Umbilical cord (tissue), 2 donors: Measurements from ENCODE around the gene DNAJC6. TPM values are rescaled to one million over a fixed set of nuclear protein-coding genes. Genes with fewer than 3 reads are reported as not detected.
A peak's percentile ranks its signal among the peaks of the same experiment; 100 is the strongest.

Experiments used
- DNase-seq: peaks from one replicate; pipeline ENCODE4 v3.0.0-alpha.2; 2015; ENCODE audit warnings: low spot score
- total RNA-seq: library from RNA; depleted of rRNA; stranded (reverse); fragments of >200 nt; gene quantifications from one replicate; pipeline ENCODE4 v1.2.3, GENCODE V29; 2014; ENCODE audit warnings: low replicate concordance; ENCODE audit not compliant: insufficient read depth

Gene DNAJC6
- total RNA-seq, 1 donor from 2014 or later = 4.1 TPM

DNA sequence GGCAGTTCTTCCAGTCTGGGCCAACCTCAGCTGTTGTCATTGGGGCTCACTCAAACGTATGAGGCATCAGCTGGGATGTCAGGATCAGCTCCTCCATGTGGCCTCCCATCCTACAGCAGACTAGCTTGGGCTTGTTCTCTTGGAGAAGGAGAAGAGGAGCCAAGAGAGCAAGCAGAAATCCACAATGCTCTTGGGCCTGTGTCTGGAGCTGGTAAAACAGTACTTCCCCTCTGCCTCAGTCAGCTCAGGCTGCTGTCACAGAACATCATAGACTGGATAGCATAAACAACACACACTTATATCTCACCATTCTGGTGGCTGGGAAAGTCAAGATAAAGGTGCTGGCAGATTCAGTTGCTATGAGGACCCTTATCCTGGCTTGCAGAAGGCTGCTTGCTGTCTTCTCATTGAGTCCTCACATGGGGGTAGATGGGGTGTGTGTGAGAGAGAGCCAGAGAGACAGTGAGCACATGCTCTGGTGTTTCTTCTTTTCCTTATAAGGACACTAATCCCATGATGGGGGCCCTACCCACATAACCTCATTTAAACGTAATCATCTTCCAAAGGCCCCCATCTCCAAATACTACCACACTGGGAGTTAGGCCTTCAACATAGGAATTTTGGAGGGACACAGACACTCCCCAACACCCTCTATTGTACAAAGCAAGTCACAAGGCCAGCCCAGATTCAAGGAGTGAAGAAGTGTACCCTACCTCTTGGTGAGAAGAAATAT is 16.3 kb upstream of the DNAJC6 start:
- DNase-seq = no peak

DNA sequence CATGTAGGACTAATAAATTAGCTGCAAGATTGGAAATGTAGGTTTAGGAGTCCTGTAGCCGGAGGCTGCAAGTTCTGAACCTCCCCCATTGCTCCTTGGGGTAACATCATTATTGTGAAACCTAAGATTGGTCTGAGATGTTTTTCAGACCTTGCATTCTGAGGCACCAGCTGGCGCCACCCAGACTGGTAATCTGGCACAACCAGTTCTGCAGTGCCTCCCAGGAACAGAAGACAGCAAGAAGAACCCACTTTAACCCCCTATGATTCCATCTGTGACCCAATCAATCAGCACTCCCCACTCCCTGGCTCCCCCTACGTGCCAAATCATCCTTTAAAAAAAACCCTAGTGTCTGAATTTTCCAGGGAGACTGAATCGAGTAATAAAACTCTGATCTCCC is 11.6 kb upstream of the DNAJC6 start:
- DNase-seq = peak; percentile 35

DNA sequence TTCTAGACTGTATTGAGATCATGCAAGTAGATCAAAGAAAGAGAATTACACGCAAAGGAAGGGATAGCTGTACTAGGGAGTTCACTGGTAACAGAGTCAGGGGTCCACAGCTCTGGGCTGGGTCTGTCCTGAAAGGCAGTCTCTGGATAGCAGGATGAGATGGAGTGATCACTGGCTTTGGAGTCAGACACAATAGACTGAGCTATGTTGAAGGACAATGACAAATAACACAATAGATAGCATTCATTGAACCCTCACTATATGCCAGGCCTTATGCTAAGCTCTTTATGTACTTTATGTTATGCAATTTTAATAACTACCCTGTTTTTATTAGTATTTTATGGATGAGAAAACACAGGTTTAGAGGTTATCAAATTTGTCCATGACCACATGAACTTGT is 10.0 kb upstream of the DNAJC6 start:
- DNase-seq = no peak

DNA sequence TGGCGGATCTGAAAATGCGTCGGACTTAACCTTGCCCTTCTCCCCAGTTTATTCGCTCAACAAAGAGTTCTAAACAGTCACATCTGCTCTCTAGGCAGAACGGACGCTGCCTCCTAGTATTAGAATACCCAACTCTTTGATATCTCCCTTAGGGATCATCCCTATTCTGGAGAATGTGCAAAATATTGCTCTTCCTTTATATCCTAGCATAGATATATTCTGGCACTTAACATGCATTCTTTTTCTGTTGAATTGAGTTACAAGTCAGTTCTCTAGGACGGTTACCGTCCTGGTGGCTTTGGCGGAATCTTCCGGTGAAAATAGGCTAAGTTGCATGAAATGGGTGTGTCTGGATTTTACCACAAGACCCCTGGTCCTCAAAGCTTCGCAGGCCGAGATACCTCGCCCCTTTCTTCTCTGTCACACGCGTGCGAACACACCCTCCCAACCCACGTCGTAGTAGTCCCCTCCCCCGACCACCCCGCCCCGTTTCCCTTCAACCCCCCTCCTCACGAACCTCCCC is 501 bp upstream of the DNAJC6 start:
- no peak for DNase-seq

DNA sequence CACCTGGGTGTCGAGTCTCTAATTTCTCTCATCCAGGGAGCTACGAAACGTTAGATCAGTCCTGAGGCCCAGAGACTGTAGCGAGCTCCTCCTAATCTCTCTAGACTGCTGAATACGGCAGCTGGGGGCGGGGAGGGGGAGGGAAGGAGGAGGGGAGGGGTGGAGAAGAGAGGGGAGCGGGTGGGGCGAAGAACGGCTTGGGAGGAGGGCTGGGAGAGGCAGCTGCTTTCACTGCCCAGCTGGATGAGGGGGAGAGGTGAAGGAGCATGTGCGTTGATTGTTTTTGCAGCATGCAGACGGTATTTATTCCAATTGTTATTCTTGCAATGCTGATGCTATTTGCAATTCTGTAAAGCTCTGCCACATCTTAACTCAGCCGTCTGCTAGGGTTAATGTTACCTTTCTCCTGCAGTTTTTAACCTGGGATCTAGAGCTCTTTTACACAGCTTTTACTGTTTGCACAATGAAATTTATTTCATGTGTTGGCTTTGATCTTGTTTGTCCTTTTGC is 790 bp downstream of the DNAJC6 start:
- DNase-seq = no peak

DNA sequence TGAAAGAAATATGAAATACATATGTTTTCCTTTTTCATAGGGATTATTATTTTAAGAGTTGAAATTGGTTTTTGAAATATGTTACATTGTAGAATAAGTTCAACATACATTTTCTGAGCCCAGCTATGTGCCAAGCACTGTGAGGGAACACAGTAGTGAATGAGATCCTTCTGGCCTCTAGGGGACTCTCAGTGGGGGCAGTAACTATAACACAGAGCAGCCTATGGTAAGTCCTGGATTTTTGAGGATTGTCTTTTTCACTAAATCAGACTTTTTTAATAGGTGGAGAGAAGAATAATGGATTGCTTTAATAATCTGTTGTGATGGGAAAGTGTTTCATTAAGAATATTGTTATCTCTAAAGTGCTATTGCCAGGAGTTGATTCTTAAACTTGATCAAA is 2.4 kb downstream of the DNAJC6 start:
- no peak for DNase-seq

DNA sequence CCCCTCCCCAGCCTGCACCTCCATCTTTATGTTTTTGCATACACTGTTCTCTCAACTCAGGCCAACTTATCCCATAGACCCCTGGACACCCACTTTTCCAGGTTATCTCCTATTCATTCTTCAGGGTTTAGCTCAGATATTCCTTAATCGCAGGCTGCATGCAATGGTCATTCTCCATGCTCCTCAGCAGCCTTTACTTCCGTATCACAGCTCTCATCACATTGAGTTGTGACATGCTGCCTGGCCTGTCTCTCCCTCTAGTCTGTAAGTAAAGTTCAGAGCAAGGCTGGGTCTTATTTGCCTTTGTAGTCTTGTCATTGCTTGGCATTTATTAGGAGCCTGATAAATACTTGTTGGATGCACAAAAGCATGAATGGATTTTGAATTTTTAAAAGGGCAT is 6.9 kb downstream of the DNAJC6 start:
- DNase-seq = no peak

DNA sequence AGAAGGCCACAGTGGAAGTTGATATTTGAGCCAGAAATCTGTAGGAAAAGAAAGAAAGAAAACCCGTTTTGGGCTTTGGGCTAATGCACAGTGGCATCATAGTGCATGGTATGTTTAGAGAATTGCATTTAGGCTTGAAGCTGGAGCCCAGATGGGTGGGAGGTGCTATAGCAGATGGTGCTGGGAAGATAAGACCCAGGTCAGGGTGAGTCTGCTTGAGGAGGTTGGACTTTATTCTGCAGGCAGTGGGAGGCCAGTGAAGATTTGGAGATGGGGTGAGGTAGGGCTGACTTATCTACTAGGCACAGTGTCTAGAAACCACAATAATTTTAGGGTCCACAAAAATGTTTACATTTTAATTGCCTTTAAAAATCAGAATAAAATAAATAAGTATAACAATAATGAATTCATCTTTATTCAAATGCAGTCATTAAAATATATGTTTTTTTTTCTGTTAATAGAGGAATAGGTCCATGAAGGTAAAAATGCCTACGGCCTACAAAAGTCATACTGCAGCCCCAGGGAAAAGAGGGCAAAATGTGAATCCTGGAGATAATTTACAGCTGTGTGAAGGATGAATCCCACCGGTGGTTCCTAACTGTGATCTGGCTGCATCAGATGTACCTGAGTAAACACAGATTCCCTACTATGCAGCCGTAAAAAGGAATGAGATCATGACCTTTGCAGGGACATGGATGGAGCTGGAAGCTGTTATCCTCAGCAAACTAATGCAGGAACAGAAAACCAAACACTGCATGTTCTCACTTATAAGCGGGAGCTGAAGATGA is 8.7 kb downstream of the DNAJC6 start:
- DNase-seq = no peak

DNA sequence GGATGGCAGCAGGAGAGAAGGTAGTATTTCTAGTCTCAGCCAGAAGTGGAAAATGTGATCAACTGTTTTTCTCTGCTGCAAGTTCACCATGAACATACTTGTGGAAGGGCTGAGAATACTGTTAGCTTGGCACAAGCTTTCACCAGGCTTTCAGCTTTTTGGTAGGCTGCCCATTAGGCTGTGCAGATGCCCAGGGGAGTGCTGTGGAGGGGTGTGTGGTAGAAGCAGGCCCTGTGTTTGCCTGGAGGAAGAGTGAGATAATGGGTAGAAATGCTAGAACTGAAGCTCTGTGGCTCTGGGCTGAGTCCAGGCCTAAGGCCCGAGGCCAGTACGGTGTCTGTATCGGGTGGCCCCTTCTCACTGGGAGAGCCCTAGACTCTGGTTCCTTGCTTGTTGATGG is 9.8 kb downstream of the DNAJC6 start:
- DNase-seq = no peak

DNA sequence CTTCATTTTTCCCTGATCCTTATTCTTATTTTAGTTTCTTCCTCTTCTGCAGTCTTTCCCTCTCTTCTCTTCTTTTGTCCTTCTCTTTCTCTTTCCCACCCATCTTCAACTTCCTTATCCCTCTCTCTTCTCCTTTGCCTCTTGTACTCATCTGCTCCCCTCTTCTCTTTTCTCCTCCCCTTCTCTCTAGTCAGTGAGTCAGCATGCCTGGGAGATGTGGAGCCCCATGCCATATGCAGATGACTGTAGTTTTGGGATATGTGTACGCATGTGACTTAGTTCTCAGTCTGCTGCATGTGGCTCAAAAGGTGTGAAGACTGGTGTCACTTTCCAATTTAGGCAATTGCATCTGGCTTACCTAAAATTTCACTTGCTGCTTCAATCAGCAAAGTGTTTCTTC is 10.4 kb downstream of the DNAJC6 start:
- no peak for DNase-seq

DNA sequence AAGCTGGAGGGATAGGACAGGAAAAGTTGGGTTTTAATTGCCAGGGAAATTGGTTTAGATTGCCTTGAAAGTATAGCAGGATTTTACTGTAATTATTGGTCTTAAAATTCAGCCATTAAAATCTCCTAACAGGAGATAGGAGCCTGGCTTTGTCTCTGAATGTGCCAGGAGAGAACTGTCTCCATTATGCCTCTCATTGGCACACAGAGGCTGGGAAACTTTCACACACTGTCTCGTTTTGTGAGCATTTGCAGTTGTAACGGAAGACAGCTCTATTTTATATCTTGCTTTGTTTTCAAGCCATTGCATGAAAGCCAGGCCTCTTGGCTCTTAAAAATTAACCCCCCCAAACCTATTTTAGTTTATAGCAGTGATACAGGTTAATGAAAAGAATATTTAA is 12.5 kb downstream of the DNAJC6 start:
- no peak for DNase-seq

DNA sequence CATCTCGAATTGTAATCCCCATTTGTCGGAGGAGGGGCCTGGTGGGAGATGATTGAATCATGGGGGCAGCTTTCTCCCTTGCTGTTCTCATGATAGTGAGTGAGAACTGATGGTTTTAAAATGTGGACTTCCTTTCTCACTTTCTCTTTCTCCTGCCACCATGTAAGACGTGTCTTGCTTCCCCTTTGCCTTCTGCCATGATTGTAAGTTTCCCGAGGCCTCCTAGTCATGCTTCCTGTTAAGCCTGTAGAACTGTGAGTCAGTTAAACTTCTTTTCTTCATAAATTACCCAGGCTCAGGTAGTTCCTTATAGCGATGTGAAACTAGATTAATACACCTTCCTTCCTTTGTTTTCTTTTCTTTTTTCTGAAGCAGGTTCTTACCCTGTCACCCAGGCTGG is 13.9 kb downstream of the DNAJC6 start:
- no peak for DNase-seq

DNA sequence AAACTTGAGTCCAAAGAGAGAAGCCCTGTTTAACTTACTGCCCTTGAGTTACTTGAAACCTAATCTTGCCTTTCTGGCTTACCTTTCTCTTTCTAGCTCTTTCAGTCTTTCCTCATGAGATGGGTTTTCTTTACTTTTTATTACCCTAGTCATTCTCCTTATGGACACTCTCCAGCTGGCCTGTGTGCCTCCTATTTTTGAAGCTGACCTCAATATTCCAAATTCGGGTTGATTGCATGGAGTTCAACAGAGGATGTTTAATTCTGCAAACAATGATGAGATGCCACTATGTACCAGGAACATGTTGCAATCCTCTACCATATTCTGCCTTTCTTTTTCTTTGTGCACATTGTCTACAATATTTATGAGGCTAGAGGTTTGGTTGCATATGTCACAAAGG is 20.7 kb downstream of the DNAJC6 start:
- DNase-seq = no peak

DNA sequence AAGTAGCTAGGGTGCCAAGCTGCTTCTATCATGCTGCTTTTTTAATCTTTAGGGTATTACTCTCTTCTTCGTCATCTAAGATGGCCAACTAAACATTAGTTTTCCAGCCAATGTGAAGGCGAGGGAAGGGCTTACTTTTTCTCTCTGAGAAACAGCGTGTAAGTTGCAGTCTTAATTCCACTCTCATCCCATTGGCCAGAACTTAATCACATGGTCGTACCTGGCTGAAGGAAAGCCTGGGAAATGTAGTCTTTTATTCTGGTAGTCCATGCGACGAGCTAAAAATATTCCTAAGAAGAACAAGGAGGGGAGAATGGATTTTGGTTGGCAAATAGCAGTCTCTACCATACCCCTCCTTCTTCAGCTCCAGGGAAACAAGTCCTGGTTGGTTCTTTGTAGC is 21.5 kb downstream of the DNAJC6 start:
- DNase-seq = no peak

DNA sequence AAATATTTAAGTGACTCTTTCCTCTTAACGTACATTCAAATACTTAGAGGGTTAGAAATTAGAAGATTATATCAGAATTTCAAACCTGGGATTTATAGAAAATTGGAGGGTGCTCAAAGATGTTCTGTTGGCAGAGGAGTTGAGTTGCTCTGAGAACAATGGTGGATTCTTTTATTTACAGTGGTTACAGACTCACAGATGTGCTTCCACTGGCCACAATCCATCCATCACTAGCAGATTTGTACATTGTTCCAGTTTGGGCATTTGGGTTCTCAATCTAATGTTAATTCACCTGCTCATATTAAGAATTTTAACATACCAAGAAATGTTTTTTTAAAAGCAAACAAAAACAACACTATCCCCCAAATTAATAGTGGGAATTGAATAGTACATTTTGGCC is 23.5 kb downstream of the DNAJC6 start:
- DNase-seq = no peak

DNA sequence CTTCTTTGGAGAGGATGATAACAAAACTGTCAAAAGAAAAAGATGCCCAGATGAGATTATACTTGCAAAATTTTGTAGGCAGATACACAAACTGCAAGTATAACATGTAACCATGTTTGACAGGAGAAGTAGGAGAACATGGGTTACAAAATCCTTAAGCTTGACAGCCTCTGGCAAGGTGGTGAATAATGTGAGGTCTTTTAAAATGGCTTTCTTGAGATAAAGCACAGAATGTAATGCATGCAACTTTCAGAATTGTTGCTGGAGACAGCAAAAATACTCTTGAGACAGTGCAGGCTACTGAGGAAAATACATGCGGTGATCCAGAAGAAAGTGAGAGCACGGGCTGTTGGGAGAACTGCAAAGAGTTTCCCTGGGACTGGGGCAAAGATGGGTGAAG is 24.7 kb downstream of the DNAJC6 start:
- peak; percentile 38 for DNase-seq

DNA sequence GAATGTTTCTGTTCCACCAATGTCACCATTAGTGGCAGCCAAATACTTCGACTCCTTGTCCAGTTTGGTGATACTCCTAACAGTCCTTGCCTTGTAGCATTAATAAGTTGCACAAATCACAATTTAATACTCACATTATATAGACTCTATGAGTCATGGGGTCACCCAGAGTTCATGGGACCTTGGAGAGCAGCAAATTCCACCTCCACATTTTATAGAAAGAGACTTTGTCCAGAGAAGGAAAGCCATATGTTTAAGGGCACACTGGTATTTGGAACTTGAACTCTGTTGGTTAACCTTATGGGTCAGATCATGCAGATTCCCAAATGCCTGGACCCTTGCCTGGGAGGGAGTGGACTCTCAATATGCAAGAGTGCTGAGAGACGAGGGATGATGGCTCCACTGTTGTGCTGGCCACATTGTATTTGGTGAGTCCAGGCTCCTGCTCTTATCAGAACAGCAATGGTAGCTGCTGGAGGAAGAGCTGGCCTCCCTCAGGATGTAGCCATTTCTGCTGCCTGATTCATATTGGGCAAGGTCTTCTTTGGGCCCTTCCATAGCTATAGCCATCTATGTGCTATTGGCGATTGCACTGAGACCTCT is 30.6 kb downstream of the DNAJC6 start:
- peak; percentile 13 for DNase-seq

DNA sequence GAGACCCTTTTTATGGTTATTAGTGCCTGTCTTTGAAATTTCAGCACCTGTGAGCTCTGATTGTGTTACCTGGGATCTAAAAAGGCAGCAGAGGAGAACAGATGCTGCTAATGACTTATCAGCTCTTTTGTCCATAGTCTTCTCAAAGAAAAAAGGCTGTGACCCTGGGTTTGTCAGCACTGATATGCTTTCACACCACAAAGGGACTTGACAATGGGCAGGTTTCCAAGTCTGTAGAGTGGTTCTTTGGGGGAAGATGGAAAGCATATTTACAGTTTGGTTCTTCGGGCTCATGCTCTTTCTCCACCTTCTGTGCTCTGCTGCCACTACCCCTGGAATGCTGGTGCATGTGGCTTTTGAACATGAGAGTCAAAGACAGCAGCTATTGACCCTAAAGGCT is 32.0 kb downstream of the DNAJC6 start:
- DNase-seq = no peak

DNA sequence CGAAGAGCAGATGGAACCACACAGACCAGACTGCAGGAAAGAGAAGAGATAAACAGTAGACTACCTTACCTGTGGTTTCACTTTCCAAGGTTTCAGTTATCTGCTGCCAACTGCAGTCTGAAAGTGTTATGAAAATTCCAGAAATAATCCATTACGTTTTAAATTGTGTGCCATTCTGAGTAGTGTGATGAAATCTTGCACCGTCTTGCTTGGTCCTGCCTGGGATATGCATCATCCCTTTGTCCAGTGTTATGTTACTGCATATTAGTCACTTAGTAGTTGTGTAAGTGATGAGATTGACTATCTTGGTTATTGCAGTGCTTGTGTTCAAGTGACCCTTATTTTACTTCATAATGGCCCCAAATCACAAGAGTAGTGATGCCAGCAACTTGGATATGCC is 33.9 kb downstream of the DNAJC6 start:
- no peak for DNase-seq

DNA sequence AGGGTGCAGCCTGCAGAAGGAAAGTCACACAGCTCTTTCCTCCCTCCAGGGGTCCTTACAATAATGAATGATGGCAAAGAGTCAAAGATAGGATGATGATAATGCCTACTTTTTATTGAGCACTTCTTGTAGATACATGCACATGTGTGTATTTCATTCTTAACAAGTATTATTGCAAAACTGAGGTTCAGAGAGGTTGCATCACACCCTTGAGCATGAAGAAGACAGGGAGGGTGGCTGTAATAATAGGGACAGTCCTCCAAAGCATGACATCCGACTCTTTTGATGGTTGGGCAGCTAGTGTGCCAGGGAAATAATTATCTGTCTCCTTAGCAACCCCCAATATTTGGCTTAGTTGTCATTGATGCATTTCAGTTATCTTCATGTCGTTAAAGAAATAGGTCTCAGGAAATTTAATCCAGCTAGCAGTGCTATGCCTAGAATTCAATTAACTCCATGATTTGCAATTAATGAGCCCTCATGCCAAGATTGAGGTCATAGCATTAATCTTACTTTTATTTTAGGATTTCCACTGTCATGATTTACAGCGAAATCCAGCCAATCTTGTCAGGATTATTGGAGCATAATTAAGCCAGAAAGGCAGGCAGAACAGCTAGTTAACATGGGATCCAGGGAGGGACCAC is 35.0 kb downstream of the DNAJC6 start:
- no peak for DNase-seq

DNA sequence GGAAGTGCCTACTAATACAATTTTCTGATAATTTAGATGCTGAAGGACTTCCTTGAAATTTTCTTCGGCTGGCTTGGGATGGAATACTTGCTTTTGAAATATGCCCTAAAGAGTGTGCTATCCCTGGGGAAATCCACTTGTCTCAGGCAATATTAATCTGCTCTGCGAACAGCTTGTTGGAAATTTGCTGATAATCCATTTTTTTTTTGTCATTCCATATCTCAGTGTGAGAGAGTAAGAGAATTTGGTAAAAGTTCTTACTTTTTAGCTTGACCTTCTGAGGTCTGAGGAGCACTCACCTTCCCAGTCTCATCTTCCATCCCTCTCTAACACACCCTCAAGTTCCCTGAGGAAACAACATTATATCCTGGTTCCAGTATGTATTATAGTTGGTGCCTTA is 36.8 kb downstream of the DNAJC6 start:
- no peak for DNase-seq
